Fibroblast of lung (primary cell): ENCODE results near the gene ERGIC1. TPM values are rescaled to one million over a fixed set of nuclear protein-coding genes. Genes with fewer than 3 reads are reported as not detected.

Source experiments
- DNase-seq, 2 donors: peaks; one replicate each; pipeline versions ENCODE4 v3.0.0 to v3.0.0-alpha.2; 2010; ENCODE audit warnings: low read depth in 2 of 2
- H2AFZ ChIP-seq: 2 replicates; pipeline ENCODE4 v1.5.1; 2012; ENCODE audit warnings: low read length, control low read depth, inconsistent platforms
- H3K27ac ChIP-seq: 2 replicates; pipeline ENCODE4 v1.5.1; 2011; ENCODE audit warnings: low read length, control low read depth; ENCODE audit not compliant: insufficient read depth
- H3K27me3 ChIP-seq: 2 replicates; pipeline ENCODE4 v1.5.1; 2011; ENCODE audit warnings: mild to moderate bottlenecking, low read length; ENCODE audit not compliant: control insufficient read depth, insufficient read depth
- H3K36me3 ChIP-seq: 2 replicates; pipeline ENCODE4 v1.5.1; 2011; ENCODE audit warnings: low read length; ENCODE audit not compliant: control insufficient read depth, insufficient read depth
- H3K4me1 ChIP-seq: 2 replicates; pipeline ENCODE4 v1.5.1; 2011; ENCODE audit warnings: low read length; ENCODE audit not compliant: control insufficient read depth, insufficient read depth; ENCODE audit errors: extremely low read depth
- H3K4me2 ChIP-seq: 2 replicates; pipeline ENCODE4 v1.5.1; 2011; ENCODE audit warnings: low read length, control low read depth; ENCODE audit not compliant: insufficient read depth; ENCODE audit errors: extremely low read depth
- H3K4me3 ChIP-seq, 4 experiments: fragments of 200-600 bp in 1 of 4; sonication (generic) in 1 of 4; replicated peaks in 1 of 4; 2 replicates each; pipeline ENCODE4 v1.5.1; 2011 to 2016; ENCODE audit warnings: low read length in 4 of 4, low read depth in 3 of 4, mild to moderate bottlenecking in 3 of 4, control low read depth in 2 of 4, inconsistent platforms in 1 of 4, mixed read lengths in 1 of 4; ENCODE audit not compliant: insufficient read depth in 1 of 4; ENCODE audit errors: control extremely low read depth in 1 of 4
- H3K79me2 ChIP-seq: 2 replicates; pipeline ENCODE4 v1.5.1; 2012; ENCODE audit warnings: mild to moderate bottlenecking, low read length, inconsistent platforms; ENCODE audit not compliant: control insufficient read depth, insufficient read depth
- H3K9ac ChIP-seq: 2 replicates; pipeline ENCODE4 v1.5.1; 2011; ENCODE audit warnings: mild to moderate bottlenecking, low read length, control low read depth; ENCODE audit not compliant: insufficient read depth
- H3K9me3 ChIP-seq: 2 replicates; pipeline ENCODE4 v1.5.1; 2012; ENCODE audit warnings: low read depth, low read length; ENCODE audit not compliant: control insufficient read depth, insufficient read depth
- H4K20me1 ChIP-seq: 2 replicates; pipeline ENCODE4 v1.5.1; 2011; ENCODE audit warnings: low read length; ENCODE audit not compliant: control insufficient read depth, insufficient read depth; ENCODE audit errors: extremely low read depth
- CTCF ChIP-seq, 2 donors: IDR thresholded peaks in 1 of 2; conservative IDR thresholded peaks in 1 of 2; 1 replicate in 1 of 2; 2 replicates in 1 of 2; pipeline ENCODE4 v1.5.1; 2011 to 2012; ENCODE audit warnings: low read length in 2 of 2, control low read depth in 1 of 2, inconsistent platforms in 1 of 2, low read depth in 1 of 2, mild to moderate bottlenecking in 1 of 2
- EZH2 ChIP-seq: IDR thresholded peaks from 2 replicates; pipeline ENCODE4 v1.5.1; 2012; ENCODE audit warnings: low read length, control low read depth, mild to moderate bottlenecking; ENCODE audit errors: missing control alignments
- polyA plus RNA-seq, 2 donors: library from polyadenylated mRNA; depleted of rRNA in 1 of 2; stranded (reverse) in 1 of 2; unstranded in 1 of 2; fragments of >200 nt; gene quantifications; 2 replicates each; pipeline ENCODE4 v1.2.1, GENCODE V29; 2011 to 2012; ENCODE audit warnings: missing spikeins in 1 of 2
- total RNA-seq: library from RNA; depleted of rRNA; stranded (reverse); fragments of >200 nt; gene quantifications from 2 replicates; pipeline ENCODE4 v1.2.1, GENCODE V29; 2014

The ERGIC1 gene
- total and polyA plus RNA-seq, 2 donors (not counting 1 experiment from before 2014, with no cell fraction given), result 113 to 171 TPM

GRCh38 chr5:172959824-172960799, 126.1 kb downstream of the ERGIC1 start:
- H3K4me2 ChIP-seq, result peak overlapping the region; percentile 96
- peak overlapping the region; percentile 99 for H3K27ac ChIP-seq
- no peaks in the 10 kb centered on the region for H3K27me3 ChIP-seq
- H3K9me3 ChIP-seq, result no peaks in the 10 kb centered on the region
- DNase-seq, result no peak
- H2AFZ ChIP-seq, result no peak overlapping the region
- no peaks in the 10 kb centered on the region for H4K20me1 ChIP-seq
- H3K79me2 ChIP-seq, result peaks cover 16% of the 10 kb centered on the region
- peak overlapping the region; percentile 86 to 100 (median 96) for H3K4me3 ChIP-seq
- peaks cover 12% of the 10 kb centered on the region for H3K4me1 ChIP-seq
- H3K36me3 ChIP-seq, result no peaks in the 10 kb centered on the region
- TF ChIP-seq EZH2, result no peak
- no peak for TF ChIP-seq CTCF (conservative IDR thresholded peaks at IDR 0.05 in 1 of 2, IDR thresholded peaks at IDR 0.05 in 1 of 2; ENCODE audit: low read depth in 1 of 2, low read length in 2 of 2)
- peak overlapping the region; percentile 97 for H3K9ac ChIP-seq

- TF ChIP-seq CTCF (conservative IDR thresholded peaks at IDR 0.05 in 1 of 2, IDR thresholded peaks at IDR 0.05 in 1 of 2; ENCODE audit: low read depth in 1 of 2, low read length in 2 of 2) (no peak), EZH2 (no peak)
- H3K4me2 ChIP-seq, result no peak overlapping the region
- peaks cover 7% of the 10 kb centered on the region for H3K36me3 ChIP-seq
- no peak overlapping the region for H3K4me3 ChIP-seq
- no peaks in the 10 kb centered on the region for H3K4me1 ChIP-seq
- no peaks in the 10 kb centered on the region for H3K79me2 ChIP-seq
- no peaks in the 10 kb centered on the region for H3K9me3 ChIP-seq
- H3K27ac ChIP-seq, result no peak overlapping the region
- no peak overlapping the region for H2AFZ ChIP-seq
- no peaks in the 10 kb centered on the region for H4K20me1 ChIP-seq
- no peak for DNase-seq
- no peak overlapping the region for H3K9ac ChIP-seq
- H3K27me3 ChIP-seq, result no peaks in the 10 kb centered on the region
These were observed 135.9 kb downstream of the ERGIC1 start for GRCh38 chr5:172969921-172970320.

- H4K20me1 ChIP-seq, result no peaks in the 10 kb centered on the region
- H2AFZ ChIP-seq, result no peak overlapping the region
- peaks cover 3% of the 10 kb centered on the region for H3K36me3 ChIP-seq
- H3K27me3 ChIP-seq, result no peaks in the 10 kb centered on the region
- H3K9me3 ChIP-seq, result no peaks in the 10 kb centered on the region
- H3K4me2 ChIP-seq, result no peak overlapping the region
- TF ChIP-seq CTCF (conservative IDR thresholded peaks at IDR 0.05 in 1 of 2, IDR thresholded peaks at IDR 0.05 in 1 of 2; ENCODE audit: low read depth in 1 of 2, low read length in 2 of 2), result no peak
- no peak for TF ChIP-seq EZH2
- H3K27ac ChIP-seq, result no peak overlapping the region
- no peak overlapping the region for H3K4me3 ChIP-seq
- H3K9ac ChIP-seq, result no peak overlapping the region
- DNase-seq, result no peak
- no peaks in the 10 kb centered on the region for H3K4me1 ChIP-seq
- no peaks in the 10 kb centered on the region for H3K79me2 ChIP-seq
These were observed 137.4 kb downstream of the ERGIC1 start for GRCh38 chr5:172971482-172971881.
